Esophagus squamous epithelium (tissue), 5 donors: Measurements from ENCODE around the gene TIPARP. TPM values are rescaled to one million over a fixed set of nuclear protein-coding genes. Genes with fewer than 3 reads are reported as not detected.

Experiments used
- DNase-seq: peaks from one replicate; lab custom pipeline; 2025; lab: John Stamatoyannopoulos, UW
- H3K27ac ChIP-seq, 4 donors: fragments of 200-600 bp; sonication (generic); one replicate each; pipeline ENCODE4 v1.5.1; 2016 to 2019; ENCODE audit warnings: mild to moderate bottlenecking in 1 of 4
- H3K27me3 ChIP-seq, 4 donors: fragments of 200-600 bp; sonication (generic); 1 replicate in 3 of 4; 2 replicates in 1 of 4; pipeline versions ENCODE4 v1.5.1 to v1.6.0; 2017 to 2021; ENCODE audit warnings: antibody characterized with exemption in 1 of 4
- H3K36me3 ChIP-seq, 3 donors: fragments of 200-600 bp; sonication (generic); one replicate each; pipeline ENCODE4 v1.5.1; 2016 to 2019
- H3K4me1 ChIP-seq, 3 donors: fragments of 200-600 bp; sonication (generic); one replicate each; pipeline ENCODE4 v1.5.1; 2017 to 2019
- H3K4me3 ChIP-seq, 4 donors: fragments of 200-600 bp; sonication (generic); 1 replicate in 3 of 4; 2 replicates in 1 of 4; pipeline ENCODE4 v1.5.1; 2016 to 2019; ENCODE audit warnings: mild to moderate bottlenecking in 2 of 4, moderate library complexity in 1 of 4
- H3K9me3 ChIP-seq, 3 donors: fragments of 200-600 bp; sonication (generic); one replicate each; pipeline ENCODE4 v1.5.1; 2016 to 2019
- POLR2A ChIP-seq, 4 donors: fragments of 450-650 bp; IDR thresholded peaks; one replicate each; pipeline ENCODE4 v1.6.1; 2017; ENCODE audit warnings: antibody characterized with exemption in 4 of 4, mild to moderate bottlenecking in 4 of 4, moderate library complexity in 3 of 4
- WGBS, 2 donors: methylation state at CpG; one replicate each; pipeline ENCODE4 v1.1.5; 2018; 5-methylcytosine and 5-hydroxymethylcytosine counted together
- intact Hi-C: fragments of 100-400 bp; cut with DNase I; formaldehyde crosslinking; loops from one replicate; pipeline ENCODE4 v1.15.0; 2022
- total RNA-seq, 4 donors: library from RNA; depleted of rRNA; stranded (reverse); fragments of >200 nt; gene quantifications; one replicate each; pipeline ENCODE4 v1.1.0, GENCODE V29; 2016
- TF ChIP-seq, protein P1 (sequence below), 6 experiments: fragments of 450-650 bp in 4 of 6; fragments of 200-600 bp in 2 of 6; sonication (generic) in 2 of 6; IDR thresholded peaks; one replicate each; pipeline ENCODE4 v1.5.1; 2016 to 2019; ENCODE audit warnings: antibody characterized with exemption in 6 of 6, mild to moderate bottlenecking in 4 of 6, moderate library complexity in 4 of 6
- donor health status: DM: yes; HTN: yes; CAD: no.

Gene TIPARP
- total RNA-seq, 4 donors from 2014 or later, result 28.0 to 40.4 (median 38.0) TPM

DNA sequence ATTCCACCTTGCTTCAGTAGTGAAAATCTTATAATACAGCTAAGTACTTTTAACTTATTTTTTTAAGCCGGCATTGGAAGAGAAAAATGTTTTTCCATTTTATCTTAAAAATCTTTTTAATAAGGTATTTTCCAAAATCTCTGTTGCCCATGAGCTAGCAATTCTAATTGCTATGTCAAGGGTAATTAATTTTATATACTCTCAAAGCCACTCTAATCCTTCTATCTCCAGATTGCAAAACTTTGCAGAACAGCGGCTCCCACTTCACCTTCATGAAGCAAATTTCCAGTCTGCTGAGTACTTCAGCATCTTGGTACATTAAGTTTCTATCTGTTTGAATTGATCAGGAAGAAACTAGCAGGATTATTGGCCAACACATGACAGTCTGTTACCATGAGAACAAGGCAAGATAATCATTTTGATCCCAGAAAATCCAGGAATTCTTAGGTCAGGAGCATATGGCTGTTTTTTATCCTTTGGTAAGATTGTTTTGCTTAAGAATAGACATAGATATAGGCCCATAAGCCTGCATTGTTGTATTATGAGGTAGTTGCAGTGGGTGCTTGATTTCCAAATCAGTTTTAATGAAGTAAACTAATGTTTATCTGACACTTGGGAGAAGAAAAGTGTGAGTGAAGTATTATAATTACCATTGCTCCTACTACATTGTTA lies 6.0 kb downstream of the TIPARP start:
- H3K4me3 ChIP-seq, result peak overlapping the region in 1 of 4 donors; percentile 19
- 67 to 83% methylated on average over 2 of the region's 2 CpGs for WGBS, 2 donors
- TF ChIP-seq POLR2A (IDR thresholded peaks at IDR 0.05), result no peak
- TF ChIP-seq, protein P1, sequence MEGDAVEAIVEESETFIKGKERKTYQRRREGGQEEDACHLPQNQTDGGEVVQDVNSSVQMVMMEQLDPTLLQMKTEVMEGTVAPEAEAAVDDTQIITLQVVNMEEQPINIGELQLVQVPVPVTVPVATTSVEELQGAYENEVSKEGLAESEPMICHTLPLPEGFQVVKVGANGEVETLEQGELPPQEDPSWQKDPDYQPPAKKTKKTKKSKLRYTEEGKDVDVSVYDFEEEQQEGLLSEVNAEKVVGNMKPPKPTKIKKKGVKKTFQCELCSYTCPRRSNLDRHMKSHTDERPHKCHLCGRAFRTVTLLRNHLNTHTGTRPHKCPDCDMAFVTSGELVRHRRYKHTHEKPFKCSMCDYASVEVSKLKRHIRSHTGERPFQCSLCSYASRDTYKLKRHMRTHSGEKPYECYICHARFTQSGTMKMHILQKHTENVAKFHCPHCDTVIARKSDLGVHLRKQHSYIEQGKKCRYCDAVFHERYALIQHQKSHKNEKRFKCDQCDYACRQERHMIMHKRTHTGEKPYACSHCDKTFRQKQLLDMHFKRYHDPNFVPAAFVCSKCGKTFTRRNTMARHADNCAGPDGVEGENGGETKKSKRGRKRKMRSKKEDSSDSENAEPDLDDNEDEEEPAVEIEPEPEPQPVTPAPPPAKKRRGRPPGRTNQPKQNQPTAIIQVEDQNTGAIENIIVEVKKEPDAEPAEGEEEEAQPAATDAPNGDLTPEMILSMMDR (IDR thresholded peaks at IDR 0.05), result no peak
- intact Hi-C loops, result no loop called here
- peaks cover 28 to 95% (median 68%) of the 10 kb centered on the region in 3 donors for H3K4me1 ChIP-seq
- DNase-seq, result no peak
- H3K9me3 ChIP-seq, result no peaks in the 10 kb centered on the region
- no peaks in the 10 kb centered on the region for H3K27me3 ChIP-seq
- H3K27ac ChIP-seq, result peak overlapping the region; percentile 8 to 59 (median 49)
- H3K36me3 ChIP-seq, result peaks cover 4 to 37% (median 9%) of the 10 kb centered on the region in 3 donors

GRCh38 chr3:156681002-156681401 lies 6.6 kb downstream of the TIPARP start:
- Histone ChIP-seq H3K27ac (peak overlapping the region; percentile 11 to 59 (median 49)), H3K9me3 (no peaks in the 10 kb centered on the region), H3K36me3 (peaks cover 4 to 37% (median 9%) of the 10 kb centered on the region in 3 donors), H3K27me3 (no peaks in the 10 kb centered on the region), H3K4me3 (peak overlapping the region in 1 of 4 donors; percentile 19), H3K4me1 (peaks cover 34 to 100% (median 74%) of the 10 kb centered on the region in 3 donors)
- no peak for DNase-seq
- intact Hi-C loops, result no loop called here
- 8 to 10% methylated on average over 4 of the region's 4 CpGs for WGBS, 2 donors
- TF ChIP-seq, protein P1 (IDR thresholded peaks at IDR 0.05), result no peak
- no peak for TF ChIP-seq POLR2A (IDR thresholded peaks at IDR 0.05)

GRCh38 chr3:156682501-156682900 lies 8.1 kb downstream of the TIPARP start:
- no peak for DNase-seq
- intact Hi-C loops, result no loop called here

DNA sequence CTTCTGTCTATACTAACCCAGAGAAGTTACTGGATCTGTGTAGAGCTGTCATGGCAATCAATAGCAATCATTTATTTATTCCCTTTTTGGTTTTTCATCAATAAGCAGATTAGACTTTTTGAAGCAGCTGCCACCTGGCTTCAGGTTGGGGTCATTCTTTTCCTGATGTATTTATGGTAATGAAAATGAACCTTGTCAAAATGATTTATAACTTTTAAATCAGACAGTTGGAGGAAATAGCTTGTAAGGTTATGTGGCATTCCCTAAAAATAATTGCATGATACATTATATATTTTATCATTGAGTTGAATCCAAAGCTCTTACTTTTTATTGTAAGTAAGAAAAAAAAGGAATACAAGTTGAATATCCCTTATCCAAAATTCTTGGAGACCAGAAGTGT lies 8.6 kb downstream of the TIPARP start:
- Histone ChIP-seq H3K27ac (no peak overlapping the region), H3K9me3 (no peaks in the 10 kb centered on the region), H3K4me3 (no peak overlapping the region), H3K36me3 (peaks cover 2 to 32% (median 4%) of the 10 kb centered on the region in 3 donors), H3K27me3 (no peaks in the 10 kb centered on the region), H3K4me1 (peaks cover 40 to 100% (median 68%) of the 10 kb centered on the region in 3 donors)
- no peak for DNase-seq
- intact Hi-C loops, result no loop called here
- TF ChIP-seq POLR2A (IDR thresholded peaks at IDR 0.05), result no peak
- TF ChIP-seq, protein P1 (IDR thresholded peaks at IDR 0.05), result no peak

More at GRCh38 chr3:156682501-156682900, 8.1 kb downstream of the TIPARP start:
- no peak overlapping the region for H3K4me3 ChIP-seq
- H3K36me3 ChIP-seq, result peaks cover 4 to 37% (median 9%) of the 10 kb centered on the region in 3 donors
- TF ChIP-seq, protein P1 (IDR thresholded peaks at IDR 0.05), result no peak
- no peak for TF ChIP-seq POLR2A (IDR thresholded peaks at IDR 0.05)
- H3K9me3 ChIP-seq, result no peaks in the 10 kb centered on the region
- no peak overlapping the region for H3K27ac ChIP-seq
- 50 to 52% methylated on average over 1 of the region's 1 CpG for WGBS, 2 donors
- H3K27me3 ChIP-seq, result no peaks in the 10 kb centered on the region
- H3K4me1 ChIP-seq, result peaks cover 39 to 100% (median 72%) of the 10 kb centered on the region in 3 donors

DNA sequence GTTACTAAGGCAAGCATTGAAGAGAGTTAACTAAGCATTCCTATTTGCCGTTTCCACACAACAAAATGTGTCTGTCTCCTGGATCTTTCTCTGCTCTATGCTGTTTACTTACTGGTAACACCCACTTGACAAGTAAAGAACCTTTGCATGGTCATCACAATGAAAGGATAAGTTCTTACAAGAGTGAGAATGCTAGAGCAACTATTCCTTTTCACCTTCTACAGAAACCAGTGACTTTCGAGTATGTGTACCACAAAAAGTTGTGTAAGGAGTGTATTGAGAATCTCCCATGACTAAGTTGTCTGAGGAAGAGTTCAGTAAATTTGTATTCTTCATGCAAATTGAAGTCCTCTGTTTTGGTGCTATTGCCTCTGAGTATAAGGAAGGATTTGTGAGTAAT lies 10.8 kb downstream of the TIPARP start:
- WGBS, 2 donors, result 28 to 49% methylated on average over 2 of the region's 2 CpGs
- Histone ChIP-seq H3K4me1 (peaks cover 57 to 100% (median 68%) of the 10 kb centered on the region in 3 donors), H3K27ac (peak overlapping the region; percentile 6 to 56 (median 32)), H3K36me3 (peaks cover 0 to 10% (median 4%) of the 10 kb centered on the region in 3 donors), H3K4me3 (peak overlapping the region in 1 of 4 donors; percentile 3), H3K9me3 (no peaks in the 10 kb centered on the region), H3K27me3 (no peaks in the 10 kb centered on the region)
- no peak for DNase-seq
- intact Hi-C loops, result no loop called here
- no peak for TF ChIP-seq POLR2A (IDR thresholded peaks at IDR 0.05)
- TF ChIP-seq, protein P1 (IDR thresholded peaks at IDR 0.05), result no peak
